HCT116 (cell line): ENCODE results near the gene C16orf90. TPM values are rescaled to one million over a fixed set of nuclear protein-coding genes. Genes with fewer than 3 reads are reported as not detected.
"Not testable (repeated sequence)": the region's sequence is repeated elsewhere in the genome, so short reads cannot be mapped to it uniquely, and the experiment has no call there.

Source experiments
- ATAC-seq: fragments of 200-7000 bp; cut with Tn5 transposase; 2 replicates; pipeline ENCODE4 v1.9.1; 2020; ENCODE audit warnings: mild to moderate bottlenecking, moderate library complexity
- BruUV-seq: library from RNA; stranded (reverse); fragments of 400-500 nt; replicated peaks from 2 replicates; lab custom pipeline; 2021; lab: Mats Ljungman, UMichigan
- CTCF ChIA-PET: fragments of 300-600 bp; sonication (Branson Sonifier 250); formaldehyde crosslinking; loops from one replicate; lab custom pipeline; 2021; ENCODE audit warnings: antibody characterized with exemption; lab: Charles Lee
- POLR2A ChIA-PET: fragments of 300-600, 350-600 bp; sonication (Branson Sonifier 250); formaldehyde crosslinking; loops from one replicate; lab custom pipeline; 2021; ENCODE audit warnings: antibody characterized with exemption; lab: Charles Lee
- RAD21 ChIA-PET, 2 experiments: fragments of 300-600 bp; sonication (Branson Sonifier 250); formaldehyde crosslinking; loops; one replicate each; lab custom pipeline; 2023; ENCODE audit warnings: low total read pairs in 2 of 2; ENCODE audit not compliant: uncharacterized antibody in 2 of 2, unreplicated experiment in 2 of 2, low non-redundant PET in 1 of 2; lab: Charles Lee
- DNase-seq: peaks from one replicate; pipeline ENCODE4 v3.0.0-alpha.2; 2010; ENCODE audit warnings: low read depth, low spot score
- H2AFZ ChIP-seq: fragments of 200-600 bp; shearing (Covaris generic), sonication (generic); 2 replicates; pipeline ENCODE4 v1.6.1; 2017; ENCODE audit warnings: low read depth, mixed run types, mixed read lengths, antibody characterized with exemption, low read length; ENCODE audit not compliant: poor library complexity, severe bottlenecking
- H3K27ac ChIP-seq: 2 replicates; pipeline ENCODE4 v1.5.1; 2012; ENCODE audit warnings: low read depth, low read length
- H3K27me3 ChIP-seq: fragments of 200-600 bp; sonication (generic); 2 replicates; pipeline ENCODE4 v1.6.1; 2016; ENCODE audit warnings: mixed run types, low read length, mixed read lengths; ENCODE audit not compliant: insufficient read depth
- H3K36me3 ChIP-seq, 2 experiments: fragments of 200-500 bp in 1 of 2; fragments of 200-600 bp in 1 of 2; sonication (Bioruptor generic) in 1 of 2; sonication (generic) in 1 of 2; 2 replicates each; pipeline versions ENCODE4 v1.5.1 to v1.6.1; 2014 to 2016; ENCODE audit warnings: low read length in 2 of 2, inconsistent platforms in 1 of 2, mixed read lengths in 1 of 2, mixed run types in 1 of 2; ENCODE audit not compliant: insufficient read depth in 2 of 2, control insufficient read depth in 1 of 2
- H3K4me1 ChIP-seq, 2 experiments: fragments of 200-600 bp in 1 of 2; sonication (generic) in 1 of 2; 2 replicates each; pipeline versions ENCODE4 v1.5.1 to v1.6.1; 2012 to 2017; ENCODE audit warnings: low read length in 2 of 2, inconsistent platforms in 1 of 2, mild to moderate bottlenecking in 1 of 2, mixed read lengths in 1 of 2, mixed run types in 1 of 2, moderate library complexity in 1 of 2; ENCODE audit not compliant: insufficient read depth in 2 of 2, control insufficient read depth in 1 of 2
- H3K4me2 ChIP-seq: fragments of 200-600 bp; sonication (generic); 2 replicates; pipeline ENCODE4 v1.6.1; 2017; ENCODE audit warnings: mixed run types, low read length, mixed read lengths
- H3K4me3 ChIP-seq, 2 experiments: fragments of 200-600 bp in 1 of 2; sonication (generic) in 1 of 2; replicated peaks in 1 of 2; 2 replicates each; pipeline ENCODE4 v1.5.1; 2011 to 2016; ENCODE audit warnings: low read length in 2 of 2, control low read depth in 1 of 2, low read depth in 1 of 2, mild to moderate bottlenecking in 1 of 2, mixed read lengths in 1 of 2, mixed run types in 1 of 2
- H3K79me2 ChIP-seq: fragments of 200-600 bp; sonication (generic); 2 replicates; pipeline ENCODE4 v1.6.1; 2017; ENCODE audit warnings: mild to moderate bottlenecking, mixed run types, low read length, moderate library complexity, mixed read lengths; ENCODE audit not compliant: insufficient read depth
- H3K9ac ChIP-seq: fragments of 200-600 bp; sonication (generic); 2 replicates; pipeline ENCODE4 v1.6.1; 2016; ENCODE audit warnings: low read length, mixed read lengths
- H3K9me2 ChIP-seq: fragments of 200-600 bp; sonication (generic), shearing (Covaris generic); 2 replicates; pipeline ENCODE4 v1.6.1; 2017; ENCODE audit warnings: mixed run types, mild to moderate bottlenecking, moderate library complexity; ENCODE audit not compliant: insufficient read depth
- H3K9me3 ChIP-seq, 2 experiments: fragments of 200-500 bp in 1 of 2; fragments of 200-600 bp in 1 of 2; sonication (Bioruptor generic) in 1 of 2; sonication (generic) in 1 of 2; 2 replicates each; pipeline ENCODE4 v1.6.1; 2014 to 2017; ENCODE audit warnings: low read length in 2 of 2, mixed read lengths in 2 of 2, inconsistent platforms in 1 of 2, low read depth in 1 of 2, mild to moderate bottlenecking in 1 of 2, mixed run types in 1 of 2, moderate library complexity in 1 of 2; ENCODE audit not compliant: control insufficient read depth in 1 of 2, insufficient read depth in 1 of 2
- H4K20me1 ChIP-seq: fragments of 200-600 bp; sonication (generic), shearing (Covaris generic); 2 replicates; pipeline ENCODE4 v1.6.1; 2017; ENCODE audit warnings: mixed run types, mild to moderate bottlenecking, moderate library complexity; ENCODE audit not compliant: insufficient read depth
- ATF3 ChIP-seq: IDR thresholded peaks from 2 replicates; pipeline ENCODE4 v1.6.1; 2012
- CBX3 ChIP-seq: IDR thresholded peaks from 2 replicates; pipeline ENCODE4 v1.6.1; 2012; ENCODE audit warnings: low read depth
- CEBPB ChIP-seq: IDR thresholded peaks from 2 replicates; pipeline ENCODE4 v1.6.1; 2012; ENCODE audit warnings: low read depth
- EGR1 ChIP-seq: IDR thresholded peaks from 2 replicates; pipeline ENCODE4 v1.6.1; 2012; ENCODE audit warnings: low read depth
- EZH2phosphoT487 ChIP-seq: fragments of 200-600 bp; IDR thresholded peaks from 2 replicates; pipeline ENCODE4 v1.6.1; 2018; ENCODE audit warnings: antibody characterized with exemption, borderline replicate concordance
- FOSL1 ChIP-seq: IDR thresholded peaks from 2 replicates; pipeline ENCODE4 v1.6.1; 2012; ENCODE audit warnings: low read depth
- MAX ChIP-seq: IDR thresholded peaks from 2 replicates; pipeline ENCODE4 v1.6.1; 2012
- POLR2A ChIP-seq: IDR thresholded peaks from 2 replicates; pipeline ENCODE4 v1.7.0; 2011; ENCODE audit warnings: borderline replicate concordance; ENCODE audit not compliant: insufficient read depth, insufficient read length; ENCODE audit errors: extremely low read depth
- POLR2AphosphoS5 ChIP-seq: IDR thresholded peaks from 2 replicates; pipeline ENCODE4 v1.6.1; 2011; ENCODE audit warnings: mild to moderate bottlenecking, low read depth, low read length, moderate library complexity
- RAD21 ChIP-seq: IDR thresholded peaks from 2 replicates; pipeline ENCODE4 v1.6.1; 2012; ENCODE audit warnings: low read depth, mild to moderate bottlenecking
- SIN3A ChIP-seq: IDR thresholded peaks from 2 replicates; pipeline ENCODE4 v1.6.1; 2012; ENCODE audit warnings: low read depth
- ZBTB33 ChIP-seq: IDR thresholded peaks from 2 replicates; pipeline ENCODE4 v1.6.1; 2011; ENCODE audit warnings: mild to moderate bottlenecking, low read length, moderate library complexity; ENCODE audit not compliant: insufficient replicate concordance; ENCODE audit errors: extremely low read depth
- ZFX ChIP-seq: fragments of 450-650 bp; IDR thresholded peaks from 2 replicates; pipeline ENCODE4 v1.6.1; 2017
- ZNF274 ChIP-seq: fragments of 200-500 bp; sonication (Bioruptor generic); IDR thresholded peaks from 2 replicates; pipeline ENCODE4 v1.6.1; 2014; ENCODE audit warnings: mild to moderate bottlenecking, low read depth, low read length, inconsistent platforms
- intact Hi-C: fragments of 100-400 bp; cut with micrococcal nuclease; formaldehyde crosslinking; loops from 2 replicates; pipeline ENCODE4 v1.10.0; 2022
- total RNA-seq: library from RNA; stranded (reverse); gene quantifications from one replicate; pipeline ENCODE4 v1.2.1, GENCODE V29; 2021; ENCODE audit not compliant: unreplicated experiment

C16orf90 gene
- total RNA-seq, 1 experiment from 2014 or later: not detected

GRCh38 chr16:3501783-3502400 lies 6.6 kb upstream of the C16orf90 start:
- BruUV-seq: no TSS peak
- intact Hi-C loops: no loop called here
- CTCF ChIA-PET: interaction anchor here (0.6 to 0.9 kb wide), 2 partner anchors 101 to 146 kb away, joined by 3 read pairs; partner anchors contain the start of genes OR2C1, ZNF174 and ZSCAN32
- TF ChIP-seq FOSL1: no peak
- no peak for TF ChIP-seq ZFX
- TF ChIP-seq EGR1: no peak
- TF ChIP-seq POLR2AphosphoS5: no peak
- no peak for TF ChIP-seq SIN3A
- TF ChIP-seq ZBTB33: no peak
- TF ChIP-seq ATF3: no peak
- TF ChIP-seq POLR2A: no peak
- no peak for TF ChIP-seq EZH2phosphoT487
- TF ChIP-seq CBX3: no peak
- TF ChIP-seq CEBPB: no peak
- TF ChIP-seq RAD21: no peak
- no peak for TF ChIP-seq MAX
- no peak for TF ChIP-seq ZNF274
- Histone ChIP-seq H3K27ac (peak overlapping the region; percentile 68), H3K4me1 (peaks cover 21 to 23% of the 10 kb centered on the region in 2 experiments), H3K9me2 (no peaks in the 10 kb centered on the region), H3K9ac (peak overlapping the region; percentile 83), H3K4me2 (peak overlapping the region; percentile 92), H3K9me3 (no peaks in the 10 kb centered on the region), H3K79me2 (peaks cover 14% of the 10 kb centered on the region; the same call in 1 of the 2 replicates), H2AFZ (no peak overlapping the region), H3K27me3 (no peaks in the 10 kb centered on the region), H3K4me3 (peak overlapping the region; percentile 80 to 93), H3K36me3 (no peaks in the 10 kb centered on the region), H4K20me1 (no peaks in the 10 kb centered on the region)
- POLR2A ChIA-PET: no interaction called here
- RAD21 ChIA-PET: no interaction called here
- ATAC-seq: no peak
- no peak for DNase-seq

- POLR2A ChIA-PET, H2AFZ ChIP-seq, H3K9me3 ChIP-seq, BruUV-seq, DNase-seq, H4K20me1 ChIP-seq, H3K27me3 ChIP-seq, H3K36me3 ChIP-seq, H3K9me2 ChIP-seq, intact Hi-C loops, RAD21 ChIA-PET: not testable (repeated sequence)
- Histone ChIP-seq H3K9ac (peak overlapping the region; percentile 83), H3K4me2 (peak overlapping the region; percentile 92), H3K27ac (peak overlapping the region; percentile 68), H3K79me2 (peaks cover 14% of the 10 kb centered on the region; the same call in 1 of the 2 replicates), H3K4me1 (peaks cover 21 to 23% of the 10 kb centered on the region in 2 experiments), H3K4me3 (peak overlapping the region; percentile 80 to 93)
- CTCF ChIA-PET: interaction anchor here (0.9 kb wide), 1 partner anchor 100 kb away, joined by 3 read pairs; the partner anchor contains the start of genes ZNF174 and ZSCAN32
- peak; percentile 21; the same call in 1 of the 2 replicates for ATAC-seq
Measured at GRCh38 chr16:3501412-3501761, 6.1 kb upstream of the C16orf90 start.
